ENCODE data around the gene NFIX.

NFIX gene

GRCh38 chr19:13053238-13053637 is 58.0 kb downstream of the NFIX start:
- FAIRE-seq (no peak), DNase-seq (ENCODE audit: insufficient read length, low spot score) (no peak)

- FAIRE-seq: no peak
- DNase-seq (ENCODE audit: insufficient read length, low spot score): no peak
Measured at GRCh38 chr19:13053761-13054625, 58.7 kb downstream of the NFIX start.

- FAIRE-seq: no peak
- DNase-seq (ENCODE audit: insufficient read length, low spot score): no peak
Measured at GRCh38 chr19:13054626-13055212, 59.4 kb downstream of the NFIX start.

- no peak for DNase-seq (ENCODE audit: insufficient read length, low spot score)
- no peak for FAIRE-seq
Measured at GRCh38 chr19:13055213-13056051, 60.2 kb downstream of the NFIX start.

- DNase-seq (ENCODE audit: insufficient read length, low spot score) (no peak), FAIRE-seq (no peak)
Measured at GRCh38 chr19:13056052-13056660, 60.9 kb downstream of the NFIX start.

GRCh38 chr19:13057147-13057572 is 61.9 kb downstream of the NFIX start:
- FAIRE-seq (no peak), DNase-seq (ENCODE audit: insufficient read length, low spot score) (no peak)

GRCh38 chr19:13057744-13058143 is 62.5 kb downstream of the NFIX start:
- FAIRE-seq (no peak), DNase-seq (ENCODE audit: insufficient read length, low spot score) (no peak)

- FAIRE-seq (no peak), DNase-seq (ENCODE audit: insufficient read length, low spot score) (no peak)
Measured at GRCh38 chr19:13058951-13059660, 63.8 kb downstream of the NFIX start.

GRCh38 chr19:13060233-13060963 is 65.1 kb downstream of the NFIX start:
- FAIRE-seq (no peak), DNase-seq (ENCODE audit: insufficient read length, low spot score) (no peak)

GRCh38 chr19:13060964-13061927 is 66.0 kb downstream of the NFIX start:
- peak; percentile 93 for DNase-seq (ENCODE audit: insufficient read length, low spot score)
- FAIRE-seq: peak; percentile 74

GRCh38 chr19:13062317-13062716 is 67.0 kb downstream of the NFIX start:
- no peak for FAIRE-seq
- DNase-seq (ENCODE audit: insufficient read length, low spot score): no peak

GRCh38 chr19:13063461-13064091 is 68.3 kb downstream of the NFIX start:
- no peak for DNase-seq (ENCODE audit: insufficient read length, low spot score)
- FAIRE-seq: no peak

- FAIRE-seq: no peak
Measured at GRCh38 chr19:13064092-13064489, 68.8 kb downstream of the NFIX start.

GRCh38 chr19:13066226-13066625 is 71.0 kb downstream of the NFIX start:
- no peak for DNase-seq (ENCODE audit: insufficient read length, low spot score)
- no peak for FAIRE-seq

More at GRCh38 chr19:13064092-13064489, 68.8 kb downstream of the NFIX start:
- DNase-seq (ENCODE audit: insufficient read length, low spot score): no peak

GRCh38 chr19:13066933-13067807 is 71.9 kb downstream of the NFIX start:
- DNase-seq (ENCODE audit: insufficient read length, low spot score): no peak
- no peak for FAIRE-seq

- no peak for DNase-seq (ENCODE audit: insufficient read length, low spot score)
- no peak for FAIRE-seq
Measured at GRCh38 chr19:13068085-13068846, 73.0 kb downstream of the NFIX start.

All from GM19239 (cell line).